SK-N-MC (cell line): ENCODE data around the gene NFKB1.

ENCODE experiments used
- EZH2 ChIP-seq: fragments of 200-600 bp; sonication (generic); IDR thresholded peaks from one replicate; pipeline ENCODE4 v1.6.1; 2017; ENCODE audit warnings: antibody characterized with exemption
- FOXP2 ChIP-seq: optimal IDR thresholded peaks from 2 replicates; pipeline ENCODE3; 2011; ENCODE audit warnings: mild to moderate bottlenecking, moderate library complexity; ENCODE audit not compliant: insufficient read depth; ENCODE audit errors: extremely low read length, control extremely low read depth
- POLR2AphosphoS5 ChIP-seq: IDR thresholded peaks from 2 replicates; pipeline ENCODE4 v1.6.1; 2012; ENCODE audit warnings: mild to moderate bottlenecking, low read depth, low read length, borderline replicate concordance

GRCh38 chr4:102543030-102543928, 42.1 kb downstream of the NFKB1 start:
- no peak for TF ChIP-seq POLR2AphosphoS5
- TF ChIP-seq EZH2 = no peak
- no peak for TF ChIP-seq FOXP2
